ENCODE results near the gene SLC17A9. TPM values are rescaled to one million over a fixed set of nuclear protein-coding genes. Genes with fewer than 3 reads are reported as not detected.

Gene SLC17A9
- total RNA-seq, 1 experiment from 2014 or later, result not detected

GRCh38 chr20:62979876-62980373, 27.4 kb downstream of the SLC17A9 start:
- no peaks in the 10 kb centered on the region for H3K36me3 ChIP-seq (ENCODE audit: low read depth, low read length)
- intact Hi-C loops (cut with micrococcal nuclease), result no loop called here
- POLR2A ChIA-PET (ENCODE audit: unreplicated experiment), result no interaction called here
- ATAC-seq (0 out of 2 replicates have a peak, but pooled peaks have one; percentile 12), DNase-seq (no peak)
- peaks cover 45% of the 10 kb centered on the region for H3K27me3 ChIP-seq (ENCODE audit: low read length)
- no peak overlapping the region for H3K9ac ChIP-seq (ENCODE audit: low read length)
- TF ChIP-seq EZH2phosphoT487 (IDR thresholded peaks at IDR 0.05; ENCODE audit: borderline replicate concordance, low read length) (no peak; the same call in 1 of the 2 replicates), CTCF (conservative IDR thresholded peaks at IDR 0.05; ENCODE audit: low read depth, low read length) (no peak), EZH2 (IDR thresholded peaks at IDR 0.05; ENCODE audit: low read length, unreplicated experiment) (no peak)
- H3K4me3 ChIP-seq (ENCODE audit: low read length), result no peak overlapping the region
- no peaks in the 10 kb centered on the region for H3K79me2 ChIP-seq (ENCODE audit: low read length)
- no peak overlapping the region for H3K27ac ChIP-seq (ENCODE audit: low read length)
- no peaks in the 10 kb centered on the region for H3K4me1 ChIP-seq (ENCODE audit: insufficient read depth, low read length)
- BruUV-seq (replicated peaks), result no TSS peak
- CTCF ChIA-PET, result interaction anchor here (0.6 to 1.0 kb wide), 2 partner anchors 23 to 29 kb away, joined by 3 read pairs; no protein-coding TSS in a partner anchor
- H2AFZ ChIP-seq (ENCODE audit: low read length), result no peak overlapping the region
- H3K9me2 ChIP-seq (replicated peaks; ENCODE audit: low read length), result no peaks in the 10 kb centered on the region
- H3F3A ChIP-seq (ENCODE audit: low read length, unreplicated experiment), result no peaks in the 10 kb centered on the region
- H3K4me2 ChIP-seq (ENCODE audit: low read length), result no peak overlapping the region
- no peaks in the 10 kb centered on the region for H3K9me3 ChIP-seq (ENCODE audit: low read length)
- H4K20me1 ChIP-seq (ENCODE audit: low read length), result no peaks in the 10 kb centered on the region

- no peaks in the 10 kb centered on the region for H4K20me1 ChIP-seq (ENCODE audit: low read length)
- H3K4me2 ChIP-seq (ENCODE audit: low read length), result no peak overlapping the region; the same call in 1 of the 2 replicates
- TF ChIP-seq EZH2phosphoT487 (IDR thresholded peaks at IDR 0.05; ENCODE audit: borderline replicate concordance, low read length), result no peak
- TF ChIP-seq EZH2 (IDR thresholded peaks at IDR 0.05; ENCODE audit: low read length, unreplicated experiment), result peak; percentile 75
- TF ChIP-seq CTCF (conservative IDR thresholded peaks at IDR 0.05; ENCODE audit: low read depth, low read length), result no peak
- CTCF ChIA-PET, result no interaction called here
- H3K79me2 ChIP-seq (ENCODE audit: low read length), result no peaks in the 10 kb centered on the region
- intact Hi-C loops (cut with micrococcal nuclease), result no loop called here
- DNase-seq (no peak), ATAC-seq (no peak)
- no peaks in the 10 kb centered on the region for H3K9me3 ChIP-seq (ENCODE audit: low read length)
- H2AFZ ChIP-seq (ENCODE audit: low read length), result no peak overlapping the region
- no peak overlapping the region for H3K4me3 ChIP-seq (ENCODE audit: low read length)
- no peak overlapping the region for H3K9ac ChIP-seq (ENCODE audit: low read length)
- no peaks in the 10 kb centered on the region for H3K4me1 ChIP-seq (ENCODE audit: insufficient read depth, low read length)
- no peaks in the 10 kb centered on the region for H3F3A ChIP-seq (ENCODE audit: low read length, unreplicated experiment)
- no peaks in the 10 kb centered on the region for H3K36me3 ChIP-seq (ENCODE audit: low read depth, low read length)
- peaks cover 40% of the 10 kb centered on the region for H3K27me3 ChIP-seq (ENCODE audit: low read length)
- no peak overlapping the region for H3K27ac ChIP-seq (ENCODE audit: low read length)
- no TSS peak for BruUV-seq (replicated peaks)
- POLR2A ChIA-PET (ENCODE audit: unreplicated experiment), result no interaction called here
- no peaks in the 10 kb centered on the region for H3K9me2 ChIP-seq (replicated peaks; ENCODE audit: low read length)
These were observed 28.0 kb downstream of the SLC17A9 start for GRCh38 chr20:62980380-62980960.

- BruUV-seq (replicated peaks), result no TSS peak
- TF ChIP-seq EZH2phosphoT487 (IDR thresholded peaks at IDR 0.05; ENCODE audit: borderline replicate concordance, low read length) (no peak), CTCF (conservative IDR thresholded peaks at IDR 0.05; ENCODE audit: low read depth, low read length) (no peak), EZH2 (IDR thresholded peaks at IDR 0.05; ENCODE audit: low read length, unreplicated experiment) (peak; percentile 13)
- ChIA-PET CTCF (no interaction called here), POLR2A (ENCODE audit: unreplicated experiment) (no interaction called here)
- no peaks in the 10 kb centered on the region for H3K36me3 ChIP-seq (ENCODE audit: low read depth, low read length)
- no peak overlapping the region for H3K4me3 ChIP-seq (ENCODE audit: low read length)
- H3K27ac ChIP-seq (ENCODE audit: low read length), result no peak overlapping the region
- no peaks in the 10 kb centered on the region for H3K9me3 ChIP-seq (ENCODE audit: low read length)
- peak; percentile 9 for DNase-seq
- H3K9ac ChIP-seq (ENCODE audit: low read length), result no peak overlapping the region
- H2AFZ ChIP-seq (ENCODE audit: low read length), result no peak overlapping the region
- H3F3A ChIP-seq (ENCODE audit: low read length, unreplicated experiment), result no peaks in the 10 kb centered on the region
- H3K79me2 ChIP-seq (ENCODE audit: low read length), result no peaks in the 10 kb centered on the region
- H3K4me1 ChIP-seq (ENCODE audit: insufficient read depth, low read length), result no peaks in the 10 kb centered on the region
- ATAC-seq, result peak; percentile 48
- H3K27me3 ChIP-seq (ENCODE audit: low read length), result peaks cover 37% of the 10 kb centered on the region
- intact Hi-C loops (cut with micrococcal nuclease), result no loop called here
- no peaks in the 10 kb centered on the region for H3K9me2 ChIP-seq (replicated peaks; ENCODE audit: low read length)
- no peak overlapping the region; the same call in 1 of the 2 replicates for H3K4me2 ChIP-seq (ENCODE audit: low read length)
- no peaks in the 10 kb centered on the region for H4K20me1 ChIP-seq (ENCODE audit: low read length)
These were observed 28.5 kb downstream of the SLC17A9 start for GRCh38 chr20:62980970-62981369.
